GM19193 (cell line): ENCODE data around the gene XYLB.
A peak's percentile ranks its signal among the peaks of the same experiment; 100 is the strongest.

ENCODE experiments used
- POLR2A ChIP-seq: IDR thresholded peaks from 4 replicates; pipeline ENCODE4 v1.6.1; 2011; ENCODE audit not compliant: insufficient read depth, insufficient read length; ENCODE audit errors: extremely low read depth

The XYLB gene

GRCh38 chr3:38346587-38347410 is at the start of gene XYLB:
Gene XYLB, plus strand, starts transcription at chr3:38346785. Its CDS starts 84 bp downstream, at chr3:38346869.
- TF ChIP-seq POLR2A = peak; percentile 50

GRCh38 chr3:38297537-38297936 is 49.0 kb upstream of the XYLB start:
- TF ChIP-seq POLR2A = no peak

- TF ChIP-seq POLR2A = no peak
Measured at GRCh38 chr3:38297947-38298711, 48.5 kb upstream of the XYLB start.

GRCh38 chr3:38306941-38307340 is 39.6 kb upstream of the XYLB start:
- TF ChIP-seq POLR2A = no peak

GRCh38 chr3:38307599-38307998 is 39.0 kb upstream of the XYLB start:
- no peak for TF ChIP-seq POLR2A

- no peak for TF ChIP-seq POLR2A
Measured at GRCh38 chr3:38308456-38308855, 38.1 kb upstream of the XYLB start.

- no peak for TF ChIP-seq POLR2A
Measured at GRCh38 chr3:38311476-38311875, 35.1 kb upstream of the XYLB start.

- no peak for TF ChIP-seq POLR2A
Measured at GRCh38 chr3:38311941-38312340, 34.6 kb upstream of the XYLB start.

- TF ChIP-seq POLR2A = no peak
Measured at GRCh38 chr3:38312356-38312755, 34.2 kb upstream of the XYLB start.

- no peak for TF ChIP-seq POLR2A
Measured at GRCh38 chr3:38313263-38313662, 33.3 kb upstream of the XYLB start.

GRCh38 chr3:38313695-38314094 is 32.9 kb upstream of the XYLB start:
- TF ChIP-seq POLR2A = no peak

GRCh38 chr3:38314112-38314763 is 32.3 kb upstream of the XYLB start:
- no peak for TF ChIP-seq POLR2A

- TF ChIP-seq POLR2A = no peak
Measured at GRCh38 chr3:38314764-38315487, 31.7 kb upstream of the XYLB start.

- TF ChIP-seq POLR2A = no peak
Measured at GRCh38 chr3:38315488-38316230, 30.9 kb upstream of the XYLB start.
